SK-N-SH (cell line): ENCODE measurements around the gene TOMT. TPM values are rescaled to one million over a fixed set of nuclear protein-coding genes. Genes with fewer than 3 reads are reported as not detected.

Experiments
- CTCF ChIA-PET: fragments of 300-600, 350-600 bp; formaldehyde crosslinking; extraction: SDS; loops from one replicate; lab custom pipeline; 2021; lab: Yijun Ruan, JAX
- POLR2A ChIA-PET: fragments of 350-600 bp; sonication (Branson Sonifier 250); formaldehyde crosslinking; extraction: SDS; loops from one replicate; lab custom pipeline; 2020; ENCODE audit warnings: antibody characterized with exemption, inconsistent platforms; lab: Yijun Ruan, JAX
- DNase-seq: peaks from one replicate; pipeline ENCODE4 v3.0.0; 2012
- H2AFZ ChIP-seq: fragments of 200-600 bp; sonication (generic); 2 replicates; pipeline ENCODE4 v1.8.1; 2016; ENCODE audit warnings: antibody characterized with exemption, mild to moderate bottlenecking, low read depth
- H3F3A ChIP-seq: fragments of 200-600 bp; sonication (generic); replicated peaks from 2 replicates; pipeline ENCODE3; 2016; ENCODE audit warnings: antibody characterized with exemption, mild to moderate bottlenecking; ENCODE audit not compliant: insufficient read depth
- H3K27ac ChIP-seq, 2 experiments: fragments of 200-500 bp in 1 of 2; fragments of 200-600 bp in 1 of 2; sonication (Bioruptor generic) in 1 of 2; sonication (generic), shearing (Covaris generic) in 1 of 2; 2 replicates each; pipeline versions ENCODE4 v1.5.1 to v1.6.1; 2014 to 2016; ENCODE audit warnings: low read depth in 2 of 2, inconsistent platforms in 1 of 2, low read length in 1 of 2, mild to moderate bottlenecking in 1 of 2, mixed read lengths in 1 of 2
- H3K27me3 ChIP-seq: fragments of 200-600 bp; sonication (generic), shearing (Covaris generic); 2 replicates; pipeline ENCODE4 v1.6.1; 2016; ENCODE audit warnings: mixed run types; ENCODE audit not compliant: insufficient read depth
- H3K36me3 ChIP-seq, 2 experiments: fragments of 200-500 bp in 1 of 2; fragments of 200-600 bp in 1 of 2; sonication (Bioruptor generic) in 1 of 2; sonication (generic) in 1 of 2; replicated peaks in 1 of 2; 2 replicates each; pipeline versions ENCODE3 to v1.5.1; 2014 to 2016; ENCODE audit warnings: low read length in 1 of 2, mild to moderate bottlenecking in 1 of 2; ENCODE audit not compliant: insufficient read depth in 2 of 2, control insufficient read depth in 1 of 2
- H3K4me1 ChIP-seq, 2 experiments: fragments of 200-500 bp in 1 of 2; fragments of 200-600 bp in 1 of 2; sonication (Bioruptor generic) in 1 of 2; sonication (generic), shearing (Covaris generic) in 1 of 2; 2 replicates each; pipeline versions ENCODE4 v1.5.1 to v1.6.1; 2014 to 2016; ENCODE audit warnings: low read depth in 1 of 2, low read length in 1 of 2, mixed run types in 1 of 2; ENCODE audit not compliant: insufficient read depth in 2 of 2, control insufficient read depth in 1 of 2
- H3K4me2 ChIP-seq: fragments of 200-600 bp; sonication (generic), shearing (Covaris generic); 2 replicates; pipeline ENCODE4 v1.6.1; 2017; ENCODE audit warnings: mixed run types
- H3K4me3 ChIP-seq, 2 experiments: fragments of 200-500 bp in 1 of 2; fragments of 200-600 bp in 1 of 2; sonication (Bioruptor generic) in 1 of 2; sonication (generic), shearing (Covaris generic) in 1 of 2; 2 replicates each; pipeline versions ENCODE4 v1.5.1 to v1.8.1; 2014 to 2016; ENCODE audit warnings: low read depth in 2 of 2, inconsistent platforms in 1 of 2, low read length in 1 of 2, mild to moderate bottlenecking in 1 of 2, mixed read lengths in 1 of 2, moderate library complexity in 1 of 2
- H3K79me2 ChIP-seq: fragments of 200-600 bp; sonication (generic); 2 replicates; pipeline ENCODE4 v1.8.1; 2017; ENCODE audit warnings: mild to moderate bottlenecking; ENCODE audit not compliant: insufficient read depth
- H3K9ac ChIP-seq: fragments of 200-600 bp; sonication (generic); 2 replicates; pipeline ENCODE4 v1.6.1; 2017; ENCODE audit warnings: mixed run types
- H3K9me2 ChIP-seq: fragments of 200-600 bp; sonication (generic); 2 replicates; pipeline ENCODE4 v1.6.1; 2017; ENCODE audit warnings: mixed run types
- H3K9me3 ChIP-seq: fragments of 200-600 bp; sonication (generic); 2 replicates; pipeline ENCODE4 v1.6.1; 2017; ENCODE audit warnings: mixed run types, mild to moderate bottlenecking, moderate library complexity
- H4K20me1 ChIP-seq: fragments of 200-600 bp; sonication (generic); 2 replicates; pipeline ENCODE4 v1.6.1; 2017; ENCODE audit warnings: mild to moderate bottlenecking, mixed run types; ENCODE audit not compliant: insufficient read depth
- EP300 ChIP-seq, 2 experiments: IDR thresholded peaks; 2 replicates each; pipeline versions ENCODE4 v1.4.0 to v1.6.1; 2012; ENCODE audit warnings: borderline replicate concordance in 1 of 2, low read depth in 1 of 2, low read length in 1 of 2
- EZH2phosphoT487 ChIP-seq: fragments of 200-600 bp; sonication (generic); IDR thresholded peaks from 2 replicates; pipeline ENCODE4 v1.6.1; 2017; ENCODE audit warnings: low read depth, mixed run types, mild to moderate bottlenecking, antibody characterized with exemption, moderate library complexity, borderline replicate concordance
- MEF2A ChIP-seq: IDR thresholded peaks from 2 replicates; pipeline ENCODE4 v1.4.0; 2012; ENCODE audit warnings: low read depth, borderline replicate concordance
- REST ChIP-seq: IDR thresholded peaks from 2 replicates; pipeline ENCODE4 v1.6.1; 2012; ENCODE audit warnings: mild to moderate bottlenecking, low read depth, low read length, moderate library complexity
- SMC3 ChIP-seq: IDR thresholded peaks from 2 replicates; pipeline ENCODE4 v1.6.1; 2012; ENCODE audit warnings: low read depth, low read length, improper control_type of control experiment
- USF2 ChIP-seq: fragments of 150-350 bp; IDR thresholded peaks from 2 replicates; pipeline ENCODE4 v1.6.1; 2017; ENCODE audit warnings: antibody characterized with exemption, low read length, low read depth, borderline replicate concordance
- WGBS: methylation state at CpG from one replicate; pipeline ENCODE4 v1.1.6; 2017; ENCODE audit warnings: low lambda C conversion rate; 5-methylcytosine and 5-hydroxymethylcytosine counted together
- polyA plus RNA-seq, 3 experiments: library from polyadenylated mRNA; depleted of rRNA; stranded (reverse); fragments of >200 nt; gene quantifications; 2 replicates each; pipeline ENCODE4 v1.2.3, GENCODE V29; 2012
- small RNA-seq, 7 experiments: library from RNA; depleted of rRNA; stranded (forward); fragments of <200 nt; gene quantifications; one replicate each; pipeline ENCODE3, GENCODE V24; 2012

The TOMT gene
- polyA plus RNA-seq, 1 of the 3 experiments (the other 2 are of a cell fraction) = not detected

- H2AFZ ChIP-seq = no peak overlapping the region
- ChIA-PET POLR2A (no interaction called here), CTCF (interaction anchor here (1.0 to 5.9 kb wide), 3 partner anchors 10 to 290 kb away, joined by 3 to 30 read pairs (median 5); no protein-coding TSS in a partner anchor)
- no peak overlapping the region for H3K4me3 ChIP-seq
- H3K9ac ChIP-seq = no peak overlapping the region
- H3K36me3 ChIP-seq = no peaks in the 10 kb centered on the region
- no peaks in the 10 kb centered on the region for H3K9me3 ChIP-seq
- no peaks in the 10 kb centered on the region for H3K79me2 ChIP-seq
- no peaks in the 10 kb centered on the region for H3F3A ChIP-seq
- WGBS = 73% methylated on average over 4 of the region's 4 CpGs
- no peaks in the 10 kb centered on the region for H4K20me1 ChIP-seq
- no peak overlapping the region for H3K4me2 ChIP-seq
- no peak overlapping the region for H3K27ac ChIP-seq
- H3K9me2 ChIP-seq = no peaks in the 10 kb centered on the region
- peaks cover 12% of the 10 kb centered on the region; the same call in 1 of the 2 replicates for H3K27me3 ChIP-seq
- TF ChIP-seq EZH2phosphoT487 (no peak), REST (no peak), MEF2A (no peak), USF2 (no peak), EP300 (IDR thresholded peaks at IDR 0.05; ENCODE audit: borderline replicate concordance in 1 of 2, low read depth in 1 of 2, low read length in 1 of 2) (no peak), SMC3 (no peak)
- H3K4me1 ChIP-seq = no peaks in the 10 kb centered on the region
- no peak for DNase-seq
Observed at GRCh38 chr11:72157131-72157530, 51.4 kb downstream of the TOMT start.

Small RNA genes within 50 kb of the gene (small RNA-seq; reads per million reads assigned to genes)
- gene MIR3165 = 0 to 2.6 (median 0) reads per million in 7 experiments

Other genes starting within 250 kb of the TOMT start
- gene DEFB131B, start 227.5 kb upstream of the TOMT start, polyA plus RNA-seq (2012; rRNA removed) = not detected in 2 replicates
- 3.4 and 4.5 TPM in 2 replicates for gene XNDC1N, start 177.3 kb upstream of the TOMT start, polyA plus RNA-seq (2012; rRNA removed)
- gene RNF121, start 176.9 kb upstream of the TOMT start, polyA plus RNA-seq (2012; rRNA removed) = 49.5 and 67.5 TPM in 2 replicates
- gene IL18BP, start 107.0 kb upstream of the TOMT start, polyA plus RNA-seq (2012; rRNA removed) = 5.0 and 6.8 TPM in 2 replicates
- gene NUMA1, start 25.4 kb upstream of the TOMT start, polyA plus RNA-seq (2012; rRNA removed) = 111 TPM in 2 replicates
- gene LRRC51, start 25.1 kb upstream of the TOMT start, polyA plus RNA-seq (2012; rRNA removed) = 7.3 and 8.0 TPM in 2 replicates
- 128 and 129 TPM in 2 replicates for gene LAMTOR1, start 2.6 kb upstream of the TOMT start, polyA plus RNA-seq (2012; rRNA removed)
- 85.6 and 92.3 TPM in 2 replicates for gene ANAPC15, start 6.8 kb downstream of the TOMT start, polyA plus RNA-seq (2012; rRNA removed)
- not detected in 2 replicates for gene FOLR3, start 29.8 kb downstream of the TOMT start, polyA plus RNA-seq (2012; rRNA removed)
- 0.26 TPM in 1 of 2 replicates, not detected in the other for gene FOLR1, start 86.2 kb downstream of the TOMT start, polyA plus RNA-seq (2012; rRNA removed)
- gene FOLR2, start 110.9 kb downstream of the TOMT start, polyA plus RNA-seq (2012; rRNA removed) = not detected in 2 replicates
- gene INPPL1, start 118.8 kb downstream of the TOMT start, polyA plus RNA-seq (2012; rRNA removed) = 123 and 138 TPM in 2 replicates
- gene PHOX2A, start 138.3 kb downstream of the TOMT start, polyA plus RNA-seq (2012; rRNA removed) = 65.0 and 75.6 TPM in 2 replicates